IMR-90 (cell line): ENCODE measurements around the gene RBM44.

Experiments
- BHLHE40 ChIP-seq: fragments of 150-350 bp; IDR thresholded peaks from 2 replicates; pipeline ENCODE4 v1.6.1; 2016; ENCODE audit warnings: mild to moderate bottlenecking, low read depth, low read length
- MAFK ChIP-seq: IDR thresholded peaks from 2 replicates; pipeline ENCODE4 v1.6.1; 2012; ENCODE audit warnings: low read depth, low read length, improper control_type of control experiment
- POLR2A ChIP-seq: IDR thresholded peaks from 2 replicates; pipeline ENCODE4 v1.6.1; 2012; ENCODE audit warnings: mild to moderate bottlenecking, low read depth, low read length
- TF ChIP-seq, protein P1 (sequence below): conservative IDR thresholded peaks from 2 replicates; pipeline ENCODE4 v1.5.1; 2012; ENCODE audit warnings: mild to moderate bottlenecking, low read depth, low read length, improper control_type of control experiment
- TF ChIP-seq, protein P2 (sequence below): fragments of 150-350 bp; IDR thresholded peaks from 2 replicates; pipeline ENCODE4 v1.6.1; 2016; ENCODE audit warnings: low read depth, mild to moderate bottlenecking, low read length, moderate library complexity, borderline replicate concordance

DNA sequence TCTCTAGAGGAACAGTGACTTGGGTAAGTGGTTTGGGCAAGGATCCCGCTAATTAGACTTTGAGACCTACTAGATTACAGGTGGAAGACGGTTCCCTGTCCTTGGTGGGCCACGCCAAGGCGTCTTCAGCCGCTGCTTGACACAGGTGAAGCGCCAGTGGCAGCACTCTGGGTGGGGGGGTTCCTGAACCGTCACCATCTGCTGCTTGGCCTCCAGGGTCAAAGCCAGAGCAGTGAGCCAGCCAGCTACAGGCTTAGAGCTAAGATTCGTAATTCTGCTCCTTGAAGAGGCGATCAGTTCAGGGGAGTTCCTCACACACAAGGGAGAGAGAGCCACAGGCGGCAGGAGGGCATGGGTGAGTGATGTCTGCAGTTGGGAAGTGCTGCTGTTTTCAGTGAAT lies 39.4 kb upstream of the RBM44 start:
- TF ChIP-seq BHLHE40 (no peak), POLR2A (no peak), MAFK (no peak)
- TF ChIP-seq, protein P1, sequence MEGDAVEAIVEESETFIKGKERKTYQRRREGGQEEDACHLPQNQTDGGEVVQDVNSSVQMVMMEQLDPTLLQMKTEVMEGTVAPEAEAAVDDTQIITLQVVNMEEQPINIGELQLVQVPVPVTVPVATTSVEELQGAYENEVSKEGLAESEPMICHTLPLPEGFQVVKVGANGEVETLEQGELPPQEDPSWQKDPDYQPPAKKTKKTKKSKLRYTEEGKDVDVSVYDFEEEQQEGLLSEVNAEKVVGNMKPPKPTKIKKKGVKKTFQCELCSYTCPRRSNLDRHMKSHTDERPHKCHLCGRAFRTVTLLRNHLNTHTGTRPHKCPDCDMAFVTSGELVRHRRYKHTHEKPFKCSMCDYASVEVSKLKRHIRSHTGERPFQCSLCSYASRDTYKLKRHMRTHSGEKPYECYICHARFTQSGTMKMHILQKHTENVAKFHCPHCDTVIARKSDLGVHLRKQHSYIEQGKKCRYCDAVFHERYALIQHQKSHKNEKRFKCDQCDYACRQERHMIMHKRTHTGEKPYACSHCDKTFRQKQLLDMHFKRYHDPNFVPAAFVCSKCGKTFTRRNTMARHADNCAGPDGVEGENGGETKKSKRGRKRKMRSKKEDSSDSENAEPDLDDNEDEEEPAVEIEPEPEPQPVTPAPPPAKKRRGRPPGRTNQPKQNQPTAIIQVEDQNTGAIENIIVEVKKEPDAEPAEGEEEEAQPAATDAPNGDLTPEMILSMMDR, result no peak
- TF ChIP-seq, protein P2, sequence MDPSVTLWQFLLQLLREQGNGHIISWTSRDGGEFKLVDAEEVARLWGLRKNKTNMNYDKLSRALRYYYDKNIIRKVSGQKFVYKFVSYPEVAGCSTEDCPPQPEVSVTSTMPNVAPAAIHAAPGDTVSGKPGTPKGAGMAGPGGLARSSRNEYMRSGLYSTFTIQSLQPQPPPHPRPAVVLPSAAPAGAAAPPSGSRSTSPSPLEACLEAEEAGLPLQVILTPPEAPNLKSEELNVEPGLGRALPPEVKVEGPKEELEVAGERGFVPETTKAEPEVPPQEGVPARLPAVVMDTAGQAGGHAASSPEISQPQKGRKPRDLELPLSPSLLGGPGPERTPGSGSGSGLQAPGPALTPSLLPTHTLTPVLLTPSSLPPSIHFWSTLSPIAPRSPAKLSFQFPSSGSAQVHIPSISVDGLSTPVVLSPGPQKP, result no peak
